Liver (tissue), 3 donors: ENCODE data around the gene EWSR1.

Source experiments
- ATF3 ChIP-seq: IDR thresholded peaks from 2 replicates; pipeline ENCODE4 v1.6.1; 2016; ENCODE audit warnings: antibody characterized with exemption
- GABPA ChIP-seq, 2 donors: IDR thresholded peaks in 1 of 2; conservative IDR thresholded peaks in 1 of 2; 2 replicates each; pipeline ENCODE4 v1.6.1; 2016; ENCODE audit warnings: antibody characterized with exemption in 2 of 2, mild to moderate bottlenecking in 1 of 2, moderate library complexity in 1 of 2
- RAD21 ChIP-seq, 2 donors: IDR thresholded peaks; 2 replicates each; pipeline ENCODE4 v1.6.1; 2016; ENCODE audit warnings: antibody characterized with exemption in 2 of 2, mild to moderate bottlenecking in 2 of 2
- TF ChIP-seq, protein P1 (sequence below): fragments of 150-350 bp; IDR thresholded peaks from 2 replicates; pipeline ENCODE4 v1.5.1; 2017; ENCODE audit warnings: improper control_type of control experiment, low read depth, low read length; ENCODE audit not compliant: missing input control
- donor health status: healthy.
- donor health status: healthy.

GRCh38 chr22:29267462-29267857 is 608 bp upstream of the EWSR1 start:
- TF ChIP-seq, protein P1, sequence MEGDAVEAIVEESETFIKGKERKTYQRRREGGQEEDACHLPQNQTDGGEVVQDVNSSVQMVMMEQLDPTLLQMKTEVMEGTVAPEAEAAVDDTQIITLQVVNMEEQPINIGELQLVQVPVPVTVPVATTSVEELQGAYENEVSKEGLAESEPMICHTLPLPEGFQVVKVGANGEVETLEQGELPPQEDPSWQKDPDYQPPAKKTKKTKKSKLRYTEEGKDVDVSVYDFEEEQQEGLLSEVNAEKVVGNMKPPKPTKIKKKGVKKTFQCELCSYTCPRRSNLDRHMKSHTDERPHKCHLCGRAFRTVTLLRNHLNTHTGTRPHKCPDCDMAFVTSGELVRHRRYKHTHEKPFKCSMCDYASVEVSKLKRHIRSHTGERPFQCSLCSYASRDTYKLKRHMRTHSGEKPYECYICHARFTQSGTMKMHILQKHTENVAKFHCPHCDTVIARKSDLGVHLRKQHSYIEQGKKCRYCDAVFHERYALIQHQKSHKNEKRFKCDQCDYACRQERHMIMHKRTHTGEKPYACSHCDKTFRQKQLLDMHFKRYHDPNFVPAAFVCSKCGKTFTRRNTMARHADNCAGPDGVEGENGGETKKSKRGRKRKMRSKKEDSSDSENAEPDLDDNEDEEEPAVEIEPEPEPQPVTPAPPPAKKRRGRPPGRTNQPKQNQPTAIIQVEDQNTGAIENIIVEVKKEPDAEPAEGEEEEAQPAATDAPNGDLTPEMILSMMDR = no peak
- TF ChIP-seq RAD21 (IDR thresholded peaks at IDR 0.05) = no peak
- no peak for TF ChIP-seq GABPA (IDR thresholded peaks at IDR 0.05 in 1 of 2, conservative IDR thresholded peaks at IDR 0.05 in 1 of 2)
- no peak for TF ChIP-seq ATF3
